Tibial artery (tissue), 4 donors: ENCODE measurements around the gene YTHDF1.

ENCODE experiments used
- DNase-seq, 2 donors: peaks; one replicate each; pipeline ENCODE4 v3.0.0-alpha.2; 2019
- H3K27ac ChIP-seq, 2 donors: fragments of 200-600 bp; sonication (generic) in 1 of 2; 1 replicate in 1 of 2; 2 replicates in 1 of 2; pipeline ENCODE4 v1.5.1; 2018 to 2019; ENCODE audit warnings: mild to moderate bottlenecking in 1 of 2
- H3K27me3 ChIP-seq, 2 donors: fragments of 200-600 bp; sonication (generic) in 1 of 2; one replicate each; pipeline versions ENCODE4 v1.5.1 to v1.6.0; 2016 to 2019
- H3K36me3 ChIP-seq, 3 donors: fragments of 200-600 bp; sonication (generic) in 2 of 3; one replicate each; pipeline ENCODE4 v1.5.1; 2016 to 2019; ENCODE audit warnings: mild to moderate bottlenecking in 2 of 3
- H3K4me1 ChIP-seq, 4 donors: fragments of 200-600 bp; sonication (generic) in 2 of 4; 1 replicate in 3 of 4; 2 replicates in 1 of 4; pipeline ENCODE4 v1.5.1; 2016 to 2019
- H3K4me3 ChIP-seq, 2 donors: fragments of 200-600 bp; sonication (generic) in 1 of 2; 1 replicate in 1 of 2; 2 replicates in 1 of 2; pipeline ENCODE4 v1.5.1; 2018 to 2019; ENCODE audit warnings: mild to moderate bottlenecking in 2 of 2
- H3K9me3 ChIP-seq, 3 donors: fragments of 200-600 bp; sonication (generic) in 1 of 3; one replicate each; pipeline ENCODE4 v1.5.1; 2016 to 2019
- intact Hi-C: fragments of 100-400 bp; cut with DNase I; formaldehyde crosslinking; loops from one replicate; pipeline ENCODE4 v1.15.0; 2023; ENCODE audit warnings: low total_unique reads
- TF ChIP-seq, protein P1 (sequence below), 2 experiments: fragments of 200-600 bp in 1 of 2; fragments of 450-650 bp in 1 of 2; IDR thresholded peaks; one replicate each; pipeline ENCODE4 v1.5.1; 2017 to 2019; ENCODE audit warnings: antibody characterized with exemption in 2 of 2, mild to moderate bottlenecking in 1 of 2, moderate library complexity in 1 of 2

Gene YTHDF1

DNA sequence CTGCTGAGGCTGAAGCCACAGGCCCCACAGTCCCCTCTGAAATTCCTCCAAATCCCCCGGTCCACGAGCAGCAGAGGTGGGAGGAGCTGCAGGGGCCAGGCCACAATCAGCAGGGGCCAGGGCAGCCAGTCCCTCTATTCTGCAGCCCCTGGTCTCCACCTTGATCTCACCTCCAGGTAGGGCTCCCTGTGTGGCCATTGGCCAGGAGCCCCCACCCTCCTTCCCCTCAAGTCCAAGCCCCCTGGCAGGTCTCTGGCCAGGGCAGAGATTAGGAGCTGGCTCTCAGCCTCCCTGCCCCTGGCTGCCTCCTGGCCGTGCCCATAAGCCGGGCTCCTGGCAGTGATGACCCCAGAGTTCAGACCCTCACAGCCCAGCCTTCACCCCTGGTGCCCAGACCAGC, 34.7 kb downstream of the YTHDF1 start:
- Histone ChIP-seq H3K36me3 (no peaks in the 10 kb centered on the region), H3K9me3 (no peaks in the 10 kb centered on the region), H3K4me1 (peaks cover 0 to 31% (median 26%) of the 10 kb centered on the region in 4 donors), H3K27me3 (peaks cover 7 to 82% of the 10 kb centered on the region in 2 donors), H3K27ac (no peak overlapping the region), H3K4me3 (no peak overlapping the region)
- intact Hi-C loops = loop anchor here (5.0 kb wide), 1 partner anchor 124 kb away; no protein-coding TSS in a partner anchor
- TF ChIP-seq, protein P1, sequence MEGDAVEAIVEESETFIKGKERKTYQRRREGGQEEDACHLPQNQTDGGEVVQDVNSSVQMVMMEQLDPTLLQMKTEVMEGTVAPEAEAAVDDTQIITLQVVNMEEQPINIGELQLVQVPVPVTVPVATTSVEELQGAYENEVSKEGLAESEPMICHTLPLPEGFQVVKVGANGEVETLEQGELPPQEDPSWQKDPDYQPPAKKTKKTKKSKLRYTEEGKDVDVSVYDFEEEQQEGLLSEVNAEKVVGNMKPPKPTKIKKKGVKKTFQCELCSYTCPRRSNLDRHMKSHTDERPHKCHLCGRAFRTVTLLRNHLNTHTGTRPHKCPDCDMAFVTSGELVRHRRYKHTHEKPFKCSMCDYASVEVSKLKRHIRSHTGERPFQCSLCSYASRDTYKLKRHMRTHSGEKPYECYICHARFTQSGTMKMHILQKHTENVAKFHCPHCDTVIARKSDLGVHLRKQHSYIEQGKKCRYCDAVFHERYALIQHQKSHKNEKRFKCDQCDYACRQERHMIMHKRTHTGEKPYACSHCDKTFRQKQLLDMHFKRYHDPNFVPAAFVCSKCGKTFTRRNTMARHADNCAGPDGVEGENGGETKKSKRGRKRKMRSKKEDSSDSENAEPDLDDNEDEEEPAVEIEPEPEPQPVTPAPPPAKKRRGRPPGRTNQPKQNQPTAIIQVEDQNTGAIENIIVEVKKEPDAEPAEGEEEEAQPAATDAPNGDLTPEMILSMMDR (IDR thresholded peaks at IDR 0.05) = no peak
- DNase-seq = no peak

DNA sequence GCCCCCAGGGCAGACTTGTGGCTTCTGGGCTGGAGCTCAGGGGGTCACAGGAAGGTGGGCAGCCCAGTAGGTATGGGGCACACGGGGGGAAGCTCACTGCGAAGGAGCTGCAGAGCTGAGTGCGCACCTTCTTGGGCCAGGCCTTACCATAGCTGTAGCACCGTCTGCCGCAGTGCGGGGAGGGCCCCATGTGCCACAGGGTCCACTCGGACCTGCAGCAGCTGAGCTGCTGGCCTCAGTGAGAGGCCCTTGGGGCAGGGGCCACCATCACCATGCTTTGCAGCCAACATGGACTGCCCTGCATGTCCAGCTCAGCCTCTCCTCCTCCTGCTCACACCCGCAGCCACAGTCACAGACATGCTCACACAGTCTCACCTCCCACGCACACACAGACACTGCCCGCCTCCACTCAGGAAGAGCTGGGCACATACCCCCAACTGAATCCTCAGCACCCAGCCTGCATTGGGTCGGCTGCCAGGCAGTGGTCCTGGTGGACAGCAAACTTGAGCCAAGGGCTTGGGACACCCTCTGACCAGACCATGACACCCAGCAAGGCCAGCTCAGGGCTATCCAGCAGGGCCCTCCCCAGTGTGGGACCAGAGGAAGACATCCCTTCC, 35.3 kb downstream of the YTHDF1 start:
- no peak for DNase-seq
- intact Hi-C loops = loop anchor here (5.0 kb wide), 1 partner anchor 123 kb away; no protein-coding TSS in a partner anchor
- H3K4me1 ChIP-seq = peaks cover 0 to 36% (median 26%) of the 10 kb centered on the region in 4 donors
- H3K36me3 ChIP-seq = no peaks in the 10 kb centered on the region
- H3K27ac ChIP-seq = no peak overlapping the region
- no peaks in the 10 kb centered on the region for H3K9me3 ChIP-seq
- H3K27me3 ChIP-seq = peaks cover 10 to 87% of the 10 kb centered on the region in 2 donors
- H3K4me3 ChIP-seq = no peak overlapping the region
- TF ChIP-seq, protein P1 (IDR thresholded peaks at IDR 0.05) = no peak

DNA sequence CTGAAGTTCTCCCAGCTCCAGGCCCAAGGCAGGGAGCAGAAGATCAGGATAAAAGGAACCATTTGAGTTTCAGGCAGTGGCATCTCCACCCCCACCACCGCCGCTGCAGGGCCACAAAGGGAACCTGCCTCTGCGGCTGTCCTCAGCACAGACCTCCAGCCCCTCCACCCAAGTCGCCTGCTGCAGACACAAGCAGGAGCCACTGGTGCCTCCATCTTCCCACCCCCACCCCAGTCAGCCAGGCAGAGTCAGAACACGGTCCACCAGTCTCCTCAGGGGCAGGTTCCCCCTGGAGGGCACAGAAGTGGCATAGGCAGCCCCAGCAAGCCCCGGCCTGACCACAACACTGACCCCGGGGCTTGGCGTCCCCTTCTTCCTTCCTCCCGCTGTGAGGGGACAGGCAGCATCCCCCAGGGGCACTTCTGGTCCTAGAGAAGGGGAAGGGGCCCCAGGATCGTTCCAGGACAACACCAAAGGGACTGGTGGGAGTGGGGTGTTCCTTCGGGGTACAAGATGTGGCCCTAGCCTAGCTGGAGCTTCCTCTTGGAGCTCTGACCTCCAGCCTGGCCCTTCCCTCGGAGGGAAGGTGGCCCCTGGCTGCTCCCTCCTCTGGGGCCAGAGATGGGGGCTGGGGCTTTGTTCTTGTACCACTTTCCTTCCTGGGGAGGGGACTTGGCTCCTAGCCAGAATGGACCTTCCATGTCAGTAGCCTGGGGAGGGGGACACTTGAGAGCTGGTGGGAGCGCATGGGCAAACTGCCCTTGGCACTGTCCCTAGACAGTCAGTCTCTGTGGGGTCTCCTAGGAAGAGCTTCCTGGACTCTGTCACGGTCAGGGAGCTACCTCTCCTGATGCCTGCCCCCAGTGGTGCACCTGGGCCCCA, 36.0 kb downstream of the YTHDF1 start:
- Histone ChIP-seq H3K36me3 (no peaks in the 10 kb centered on the region), H3K27me3 (peaks cover 10 to 95% of the 10 kb centered on the region in 2 donors), H3K9me3 (no peaks in the 10 kb centered on the region), H3K4me1 (peaks cover 0 to 44% (median 32%) of the 10 kb centered on the region in 4 donors), H3K4me3 (no peak overlapping the region), H3K27ac (no peak overlapping the region)
- TF ChIP-seq, protein P1 (IDR thresholded peaks at IDR 0.05) = no peak
- intact Hi-C loops = loop anchor here (5.0 kb wide), 1 partner anchor 123 kb away; no protein-coding TSS in a partner anchor
- DNase-seq = no peak

DNA sequence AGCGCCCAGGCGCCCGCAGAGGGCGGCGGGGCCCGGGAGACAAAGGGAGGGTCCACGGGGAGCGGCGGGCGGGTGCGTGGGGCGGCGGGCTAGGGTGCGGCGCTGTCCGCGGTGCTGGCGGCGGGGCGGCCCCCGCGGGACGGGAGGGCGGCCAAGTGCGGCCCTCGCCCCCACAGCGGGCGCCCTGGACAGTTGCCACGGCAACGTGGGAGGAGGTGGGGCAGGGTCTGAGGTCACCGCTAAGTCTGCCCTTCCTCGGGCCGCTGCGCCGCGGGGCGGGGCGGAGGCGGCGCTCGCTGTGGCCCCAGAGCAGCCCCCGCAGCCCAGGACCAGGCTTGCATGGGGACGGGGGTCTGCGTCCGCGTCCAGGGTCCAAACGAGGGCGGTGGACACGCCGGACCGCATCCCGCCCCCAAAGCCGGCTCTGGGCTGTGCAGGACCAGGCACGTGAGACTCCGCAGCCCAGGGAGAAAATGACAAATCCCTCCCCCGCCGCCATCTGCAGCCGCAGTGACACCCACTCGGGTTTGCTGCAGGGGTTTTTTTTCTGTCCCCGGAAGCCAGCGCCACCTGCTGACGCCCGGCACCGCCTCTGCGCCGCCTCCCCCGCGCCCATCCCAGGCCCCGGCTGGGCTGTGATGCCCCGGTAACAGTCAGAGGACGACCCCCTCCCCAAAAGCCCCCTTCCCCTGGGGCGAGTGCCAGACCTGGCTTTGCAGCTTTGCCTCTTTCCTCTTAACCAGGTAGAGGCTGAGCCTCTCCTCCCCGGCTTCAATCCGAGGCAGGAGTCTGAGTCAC, 36.8 kb downstream of the YTHDF1 start:
- H3K9me3 ChIP-seq = no peaks in the 10 kb centered on the region
- no peaks in the 10 kb centered on the region for H3K36me3 ChIP-seq
- TF ChIP-seq, protein P1 (IDR thresholded peaks at IDR 0.05) = peak; percentile 15 to 37
- DNase-seq = no peak
- no peak overlapping the region for H3K27ac ChIP-seq
- intact Hi-C loops = no loop called here
- H3K4me3 ChIP-seq = no peak overlapping the region
- peaks cover 10 to 100% of the 10 kb centered on the region in 2 donors for H3K27me3 ChIP-seq
- peaks cover 0 to 46% (median 34%) of the 10 kb centered on the region in 4 donors for H3K4me1 ChIP-seq

DNA sequence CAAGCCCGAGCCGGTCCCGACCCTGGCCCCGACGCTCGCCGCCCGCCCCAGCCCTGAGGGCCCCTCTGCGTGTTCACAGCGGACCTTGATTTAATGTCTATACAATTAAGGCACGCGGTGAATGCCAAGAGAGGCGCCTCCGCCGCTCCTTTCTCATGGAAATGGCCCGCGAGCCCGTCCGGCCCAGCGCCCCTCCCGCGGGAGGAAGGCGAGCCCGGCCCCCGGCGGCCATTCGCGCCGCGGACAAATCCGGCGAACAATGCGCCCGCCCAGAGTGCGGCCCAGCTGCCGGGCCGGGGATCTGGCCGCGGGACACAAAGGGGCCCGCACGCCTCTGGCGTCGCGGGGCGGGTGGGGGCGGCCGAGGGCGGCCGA, 37.5 kb downstream of the YTHDF1 start:
- H3K27me3 ChIP-seq = peaks cover 10 to 100% of the 10 kb centered on the region in 2 donors
- H3K27ac ChIP-seq = no peak overlapping the region
- no peaks in the 10 kb centered on the region for H3K9me3 ChIP-seq
- peaks cover 0 to 46% (median 34%) of the 10 kb centered on the region in 4 donors for H3K4me1 ChIP-seq
- TF ChIP-seq, protein P1 (IDR thresholded peaks at IDR 0.05) = no peak
- intact Hi-C loops = no loop called here
- no peak for DNase-seq
- H3K36me3 ChIP-seq = no peaks in the 10 kb centered on the region
- no peak overlapping the region for H3K4me3 ChIP-seq
